Right cardiac atrium (tissue), 5 donors: ENCODE measurements around the gene FRMD8. TPM values are rescaled to one million over a fixed set of nuclear protein-coding genes. Genes with fewer than 3 reads are reported as not detected.

Source experiments
- ATAC-seq, 2 donors: fragments of 200-7000 bp; cut with Tn5 transposase; one replicate each; pipeline versions ENCODE4 v1.8.0 to v1.9.1; 2020; ENCODE audit warnings: moderate library complexity in 2 of 2, mild to moderate bottlenecking in 1 of 2
- DNase-seq, 3 donors: peaks; one replicate each; pipeline ENCODE4 v3.0.0-alpha.2; 2020
- H3K27ac ChIP-seq: one replicate; pipeline ENCODE4 v1.5.1; 2013; ENCODE audit warnings: mild to moderate bottlenecking, low read length, control low read depth, moderate library complexity
- H3K27me3 ChIP-seq: one replicate; pipeline ENCODE4 v1.6.1; 2013; ENCODE audit not compliant: control insufficient read depth, insufficient read depth
- H3K4me1 ChIP-seq: one replicate; pipeline ENCODE4 v1.6.1; 2013; ENCODE audit warnings: low read length; ENCODE audit not compliant: control insufficient read depth, insufficient read depth
- H3K4me3 ChIP-seq: one replicate; pipeline ENCODE4 v1.5.1; 2013; ENCODE audit warnings: low read length, control low read depth
- H3K9me3 ChIP-seq: one replicate; pipeline ENCODE4 v1.6.1; 2013; ENCODE audit warnings: low read length; ENCODE audit not compliant: control insufficient read depth
- WGBS: extraction: QIAGEN DNeasy Blood & Tissue Kit; methylation state at CpG from one replicate; pipeline ENCODE4 v1.1.7; 2013; 5-methylcytosine and 5-hydroxymethylcytosine counted together
- intact Hi-C, 4 donors: fragments of 100-400 bp; cut with DNase I; formaldehyde crosslinking; loops; one replicate each; pipeline versions ENCODE4 v1.11.0 to v1.14.0; 2022 to 2023
- polyA plus RNA-seq: library from polyadenylated mRNA; stranded (reverse); fragments of 200-250 nt; gene quantifications from one replicate; pipeline ENCODE4 v1.2.3, GENCODE V29; 2013
- total RNA-seq, 4 donors: library from RNA; stranded (reverse); fragmentation: NEBNext Ultra II Directional; extraction: Animal tissue kit (Norgen Biotek cat#: 25700); gene quantifications; one replicate each; pipeline ENCODE4 v1.2.1, GENCODE V29; 2021
- donor health status: healthy with polysubstance abuse.
- donor health status: DM: no; HTN: yes; CAD: no.
- donor health status: DM: no; HTN: no; CAD: no.
- donor health status: DM: no; HTN: yes; CAD: no; lungs with severe emphysema.
- donor health status: DM: yes; HTN: yes; CAD: no.

FRMD8 gene
- total and polyA plus RNA-seq, 5 donors = 9.3 to 16.1 (median 12.7) TPM

- ATAC-seq = peak in 1 of 2 donors; percentile 3
- Histone ChIP-seq H3K4me1 (peaks cover 8% of the 10 kb centered on the region), H3K4me3 (peak overlapping the region; percentile 83), H3K9me3 (no peaks in the 10 kb centered on the region), H3K27me3 (no peaks in the 10 kb centered on the region), H3K27ac (peak overlapping the region; percentile 84)
- intact Hi-C loops = loop anchor here in 1 of 4 donors (5.0 kb wide), 1 partner anchor 75 kb away; no protein-coding TSS in a partner anchor
- 9% methylated on average over 10 of the region's 10 CpGs for WGBS
- DNase-seq = peak in 2 of 3 donors; percentile 29 to 32
These were observed 40.6 kb downstream of the FRMD8 start for GRCh38 chr11:65426839-65427690.

- peak overlapping the region; percentile 83 for H3K4me3 ChIP-seq
- H3K27me3 ChIP-seq = no peaks in the 10 kb centered on the region
- H3K27ac ChIP-seq = peak overlapping the region; percentile 84
- H3K9me3 ChIP-seq = no peaks in the 10 kb centered on the region
- H3K4me1 ChIP-seq = peaks cover 8% of the 10 kb centered on the region
- intact Hi-C loops = loop anchor here in 1 of 4 donors (5.0 kb wide), 1 partner anchor 74 kb away; no protein-coding TSS in a partner anchor
- DNase-seq = peak in 2 of 3 donors; percentile 29 to 53
- ATAC-seq = peak; percentile 7 to 8
- WGBS = 15% methylated on average over 11 of the region's 11 CpGs
These were observed 41.5 kb downstream of the FRMD8 start for GRCh38 chr11:65427691-65428577.

GRCh38 chr11:65428578-65429067, 42.2 kb downstream of the FRMD8 start:
- H3K4me1 ChIP-seq = peaks cover 8% of the 10 kb centered on the region
- WGBS = 11% methylated on average over 5 of the region's 5 CpGs
- H3K27ac ChIP-seq = peak overlapping the region; percentile 84
- DNase-seq = peak in 2 of 3 donors; percentile 27 to 58
- no peak for ATAC-seq
- intact Hi-C loops = loop anchor here in 1 of 4 donors (5.0 kb wide), 1 partner anchor 74 kb away; no protein-coding TSS in a partner anchor
- no peaks in the 10 kb centered on the region for H3K27me3 ChIP-seq
- H3K9me3 ChIP-seq = no peaks in the 10 kb centered on the region
- H3K4me3 ChIP-seq = peak overlapping the region; percentile 83

- intact Hi-C loops = loop anchor here in 1 of 4 donors (5.0 kb wide), 1 partner anchor 73 kb away; no protein-coding TSS in a partner anchor
- Histone ChIP-seq H3K27ac (peak overlapping the region; percentile 62), H3K4me1 (peaks cover 8% of the 10 kb centered on the region), H3K4me3 (peak overlapping the region; percentile 83), H3K27me3 (no peaks in the 10 kb centered on the region), H3K9me3 (no peaks in the 10 kb centered on the region)
- peak in 2 of 3 donors; percentile 16 to 36 for DNase-seq
- WGBS = 5% methylated on average over 9 of the region's 9 CpGs
- peak in 1 of 2 donors; percentile 5 for ATAC-seq
These were observed 42.7 kb downstream of the FRMD8 start for GRCh38 chr11:65429068-65429681.

- peaks cover 8% of the 10 kb centered on the region for H3K4me1 ChIP-seq
These were observed 43.4 kb downstream of the FRMD8 start for GRCh38 chr11:65429724-65430405.

GRCh38 chr11:65430406-65431217, 44.2 kb downstream of the FRMD8 start:
- intact Hi-C loops = loop anchor here in 1 of 4 donors (5.0 kb wide), 1 partner anchor 37 kb away; no protein-coding TSS in a partner anchor
- no peak for ATAC-seq
- 21% methylated on average over 6 of the region's 6 CpGs for WGBS

More at GRCh38 chr11:65429724-65430405, 43.4 kb downstream of the FRMD8 start:
- WGBS = 3% methylated on average over 9 of the region's 9 CpGs
- ATAC-seq (peak; percentile 14 to 37), DNase-seq (peak; percentile 76 to 89 (median 89))
- no peaks in the 10 kb centered on the region for H3K27me3 ChIP-seq
- H3K4me3 ChIP-seq = peak overlapping the region; percentile 83
- no peaks in the 10 kb centered on the region for H3K9me3 ChIP-seq
- H3K27ac ChIP-seq = peak overlapping the region; percentile 79
- intact Hi-C loops = loop anchor here in 2 of 4 donors (5.0 kb wide), 2 partner anchors 37 to 72 kb away; no protein-coding TSS in a partner anchor

GRCh38 chr11:65431451-65432099, 45.1 kb downstream of the FRMD8 start:
- Histone ChIP-seq H3K4me1 (peaks cover 19% of the 10 kb centered on the region), H3K4me3 (peak overlapping the region; percentile 9), H3K27me3 (no peaks in the 10 kb centered on the region), H3K27ac (no peak overlapping the region), H3K9me3 (no peaks in the 10 kb centered on the region)
- WGBS = 23% methylated on average over 4 of the region's 4 CpGs
- intact Hi-C loops = loop anchor here in 1 of 4 donors (5.0 kb wide), 1 partner anchor 36 kb away; no protein-coding TSS in a partner anchor
- ATAC-seq (no peak), DNase-seq (no peak)

More at GRCh38 chr11:65430406-65431217, 44.2 kb downstream of the FRMD8 start:
- Histone ChIP-seq H3K27ac (peak overlapping the region; percentile 21), H3K4me3 (peak overlapping the region; percentile 83), H3K9me3 (no peaks in the 10 kb centered on the region), H3K27me3 (no peaks in the 10 kb centered on the region), H3K4me1 (peaks cover 13% of the 10 kb centered on the region)
- DNase-seq = peak in 1 of 3 donors; percentile 32

DNA sequence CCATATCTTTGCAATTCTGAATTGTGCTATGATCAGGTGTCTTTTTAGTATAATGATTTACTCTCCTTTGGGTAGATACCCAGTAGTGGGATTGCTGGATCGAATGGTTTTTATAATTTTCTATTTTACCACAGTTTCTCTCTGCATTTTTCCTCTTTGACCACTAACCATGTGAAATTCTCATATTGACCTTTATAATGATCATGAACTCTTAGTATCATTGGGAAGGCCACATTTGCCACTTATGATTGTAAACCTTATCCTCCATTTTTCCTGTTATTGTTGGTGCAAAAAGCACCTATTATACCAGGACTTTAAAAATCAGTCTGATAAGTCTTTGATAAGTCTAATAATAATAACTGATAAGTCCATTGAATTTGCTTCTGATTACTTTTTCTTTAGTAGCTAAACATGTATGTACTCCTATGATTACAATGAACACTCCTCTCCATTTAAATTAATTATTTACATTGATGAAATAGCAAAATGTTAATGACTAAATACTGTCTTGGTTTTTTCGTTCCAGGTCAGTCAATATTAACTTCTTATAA, 45.7 kb downstream of the FRMD8 start:
- ATAC-seq = no peak
- peaks cover 19% of the 10 kb centered on the region for H3K4me1 ChIP-seq
- intact Hi-C loops = loop anchor here in 1 of 4 donors (5.0 kb wide), 1 partner anchor 35 kb away; no protein-coding TSS in a partner anchor

More for the DNA sequence above, 45.7 kb downstream of the FRMD8 start:
- no peak overlapping the region for H3K4me3 ChIP-seq
- H3K27ac ChIP-seq = no peak overlapping the region
- WGBS = 63% methylated on average over 2 of the region's 2 CpGs
- H3K9me3 ChIP-seq = no peaks in the 10 kb centered on the region
- H3K27me3 ChIP-seq = no peaks in the 10 kb centered on the region
- DNase-seq = no peak
